Globus pallidus (tissue), 1 donor: ENCODE results near the gene EEA1.

ENCODE experiments used
- DNase-seq: peaks from one replicate; pipeline ENCODE4 v3.0.0-alpha.2; 2015; ENCODE audit warnings: low spot score

Gene EEA1

DNA sequence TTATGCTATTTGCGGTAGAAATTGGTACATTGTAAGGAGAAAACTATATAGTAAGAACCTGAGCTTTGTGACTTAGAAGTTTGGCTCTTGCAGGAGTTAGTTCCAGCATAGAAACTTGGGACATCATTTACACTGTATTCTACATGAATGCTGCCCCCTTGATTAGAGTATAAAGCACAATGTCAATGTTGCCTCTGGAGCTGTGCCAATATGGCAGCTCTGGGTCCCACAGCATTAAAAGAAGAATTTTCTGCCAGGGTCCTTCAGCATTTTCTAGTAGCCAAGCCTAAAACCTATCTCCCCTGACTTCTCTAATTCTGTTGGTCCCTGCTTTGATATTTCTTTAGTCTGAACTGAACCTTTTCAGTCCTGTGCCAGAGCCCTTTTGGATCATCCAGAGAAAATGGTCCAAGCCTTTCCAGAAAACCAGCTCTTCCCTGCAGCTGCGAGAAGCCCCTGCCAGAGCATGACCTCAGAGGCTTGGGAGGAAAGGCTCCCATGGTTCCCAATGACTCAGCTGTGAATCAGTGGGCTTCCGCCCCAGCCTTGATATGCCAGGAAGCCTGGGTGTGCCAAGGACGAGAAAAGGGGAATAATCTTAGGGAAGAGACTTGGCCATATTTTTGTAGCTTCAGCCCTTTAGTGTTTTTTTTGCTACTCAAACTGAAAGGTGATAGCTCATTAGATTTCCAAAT is 183.1 kb downstream of the EEA1 start:
- DNase-seq, result peak; percentile 80

DNA sequence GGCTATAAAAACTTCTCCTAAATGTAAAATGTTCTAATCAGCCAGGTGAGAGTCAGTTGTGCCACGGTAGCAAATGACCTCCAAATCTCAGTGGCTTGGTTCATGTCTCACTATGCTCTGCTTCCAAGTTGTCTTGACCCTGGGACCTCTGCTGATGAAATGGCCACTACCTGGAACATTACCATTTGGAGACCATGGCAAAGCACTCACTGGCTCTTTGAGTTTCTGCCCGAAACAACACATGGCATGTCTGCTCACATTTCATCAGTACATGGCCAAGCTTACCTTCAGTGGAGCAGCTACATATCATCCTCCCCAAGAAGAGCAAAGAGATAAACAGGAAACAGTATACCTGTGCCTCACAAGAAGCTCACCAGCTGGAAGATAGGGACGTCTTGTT is 186.1 kb downstream of the EEA1 start:
- DNase-seq, result no peak

DNA sequence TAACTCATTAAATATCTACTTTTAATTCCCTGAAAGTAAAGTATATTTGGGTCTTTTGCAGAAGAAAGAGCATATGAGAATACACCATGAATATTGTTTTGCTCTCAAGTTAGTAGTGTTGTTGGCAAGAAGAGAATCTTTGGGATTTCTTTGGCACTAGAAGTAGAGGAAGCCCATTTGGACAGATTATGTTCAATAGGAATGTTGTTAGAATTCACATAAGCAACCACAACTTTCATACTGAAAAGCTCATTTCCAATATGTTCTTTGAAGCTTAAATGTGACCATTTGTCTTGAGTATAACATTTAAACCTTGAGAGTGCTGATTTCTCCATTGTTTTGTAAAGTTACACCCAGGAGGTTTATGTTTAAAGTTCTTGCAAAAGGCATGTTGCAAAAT is 188.7 kb downstream of the EEA1 start:
- no peak for DNase-seq

DNA sequence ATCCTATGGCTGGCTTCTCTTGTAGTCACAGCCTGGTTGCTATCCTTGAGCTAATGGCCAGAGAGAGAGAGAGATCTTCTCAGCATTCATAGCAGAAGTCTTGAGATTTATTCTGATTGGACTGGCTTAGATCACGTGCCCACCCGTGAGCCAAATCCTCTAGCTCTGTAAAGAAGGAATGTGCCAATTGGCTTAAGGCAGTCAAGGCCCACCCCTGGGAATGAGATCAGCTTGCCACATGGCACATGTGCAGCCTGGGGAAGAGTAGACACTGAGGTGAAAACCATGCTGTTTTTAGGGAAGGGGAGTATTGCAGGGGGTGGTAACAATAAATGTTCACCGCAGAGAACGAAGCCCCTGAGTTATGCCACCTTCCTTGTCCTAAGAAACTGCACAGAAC is 190.0 kb downstream of the EEA1 start:
- no peak for DNase-seq

DNA sequence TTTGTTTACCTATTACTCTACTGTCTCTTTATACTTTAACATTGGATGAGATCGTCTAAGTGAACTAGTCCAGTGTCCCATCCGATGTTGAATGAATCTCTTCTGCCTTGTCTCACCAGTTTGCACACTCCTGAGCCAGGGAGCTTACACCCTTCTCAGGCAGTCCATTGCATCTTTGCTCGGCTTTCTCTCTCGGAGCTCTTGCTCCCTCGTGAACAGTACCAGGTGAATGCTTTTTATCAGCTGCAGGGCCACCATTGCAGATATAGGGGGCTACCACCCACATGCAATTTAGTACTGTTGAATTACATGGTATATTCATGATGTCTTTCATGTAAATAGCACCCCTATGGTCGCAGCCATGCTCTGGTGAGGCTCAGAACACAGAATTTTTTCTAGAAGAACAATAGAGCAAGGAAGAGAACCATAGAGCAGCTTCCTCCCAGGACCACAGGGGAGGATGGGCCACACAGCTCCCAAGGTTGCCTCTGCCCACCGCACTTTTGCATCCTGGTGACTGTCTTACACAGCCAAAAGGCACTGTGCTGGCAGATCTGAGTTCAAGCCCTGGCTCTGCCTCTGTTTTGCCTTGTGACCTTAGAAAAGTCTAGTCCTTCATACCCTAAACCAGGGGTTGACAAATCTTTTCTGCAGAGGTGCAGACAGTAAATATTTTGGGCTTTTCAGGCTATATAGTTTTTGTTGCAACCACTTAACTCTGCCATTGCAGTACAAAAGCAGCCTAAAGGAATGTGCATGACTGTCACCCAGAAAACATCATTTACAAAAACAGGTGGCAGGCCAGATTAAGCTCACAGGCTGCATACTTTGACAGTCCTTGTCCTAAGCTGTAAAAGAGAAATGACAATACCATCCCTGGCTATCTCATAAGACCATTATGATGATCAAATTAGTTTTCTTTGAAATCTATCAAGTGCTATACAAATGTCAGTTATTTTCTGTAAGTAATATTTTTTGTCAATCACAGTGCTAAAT is 190.9 kb downstream of the EEA1 start:
- DNase-seq, result no peak

DNA sequence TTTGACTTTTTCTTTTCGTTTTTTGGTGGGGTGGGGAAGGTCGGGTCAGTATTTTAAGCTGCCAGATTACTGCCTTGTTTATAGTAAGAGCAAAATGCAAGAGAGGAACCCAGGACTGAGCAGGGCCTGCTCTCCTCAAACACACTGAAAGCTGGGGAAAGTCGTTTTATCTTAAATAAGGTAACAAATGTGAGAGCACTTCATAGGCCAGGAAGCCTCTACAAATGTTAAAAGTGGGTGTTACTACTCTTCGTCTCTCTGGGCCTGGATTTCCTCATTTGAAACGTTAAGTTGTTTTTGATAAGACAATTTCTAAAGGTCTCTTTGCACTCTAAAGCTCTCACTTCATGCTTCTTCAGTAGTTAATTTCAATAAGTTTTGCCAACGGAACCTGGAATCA is 192.5 kb downstream of the EEA1 start:
- DNase-seq, result no peak

DNA sequence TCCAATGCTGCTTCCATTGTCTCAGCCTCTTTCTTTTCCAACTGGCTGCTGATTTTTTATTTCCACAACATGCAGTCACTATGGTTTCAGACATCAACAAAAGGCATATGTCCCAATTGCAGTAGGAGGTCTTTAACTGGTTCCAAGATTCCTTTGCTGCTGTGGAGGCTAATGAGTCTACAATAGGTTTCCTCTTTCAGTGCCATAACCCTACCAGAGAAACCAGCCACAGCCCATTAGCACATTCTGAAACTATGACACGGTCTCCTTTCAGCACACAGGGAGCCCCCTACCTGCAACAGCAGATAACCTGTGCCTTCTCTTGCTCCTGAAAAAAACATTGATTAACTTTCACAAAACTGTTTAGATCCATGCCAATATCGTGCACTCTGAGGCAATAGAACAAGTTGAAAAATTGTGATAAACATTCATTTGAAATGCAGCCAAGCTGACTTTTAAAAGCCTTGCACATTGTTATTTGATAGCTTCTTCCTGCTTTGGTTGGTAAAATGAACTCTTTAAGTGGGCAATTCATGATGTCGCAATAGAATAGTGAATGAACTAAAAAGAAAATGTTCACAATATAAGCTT is 193.9 kb downstream of the EEA1 start:
- no peak for DNase-seq

DNA sequence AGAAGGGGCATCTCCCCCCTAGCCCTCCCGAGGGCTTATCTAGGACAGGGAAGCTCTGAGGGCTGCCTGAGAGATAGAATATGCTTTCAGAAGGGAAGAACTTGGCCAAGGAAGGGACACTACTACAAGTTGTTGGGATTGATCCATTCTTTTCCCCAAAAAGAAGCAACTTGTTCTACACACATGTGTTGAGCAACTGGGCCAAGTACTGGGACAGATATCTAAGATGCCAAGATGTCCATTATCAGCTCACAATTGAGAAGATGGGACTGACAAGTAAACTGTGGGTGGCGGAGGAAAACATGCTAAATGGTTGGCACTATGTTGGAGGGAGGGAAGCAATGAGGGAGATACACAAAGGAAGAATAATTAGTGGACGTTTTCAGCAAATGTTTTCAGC is 195.4 kb downstream of the EEA1 start:
- no peak for DNase-seq

DNA sequence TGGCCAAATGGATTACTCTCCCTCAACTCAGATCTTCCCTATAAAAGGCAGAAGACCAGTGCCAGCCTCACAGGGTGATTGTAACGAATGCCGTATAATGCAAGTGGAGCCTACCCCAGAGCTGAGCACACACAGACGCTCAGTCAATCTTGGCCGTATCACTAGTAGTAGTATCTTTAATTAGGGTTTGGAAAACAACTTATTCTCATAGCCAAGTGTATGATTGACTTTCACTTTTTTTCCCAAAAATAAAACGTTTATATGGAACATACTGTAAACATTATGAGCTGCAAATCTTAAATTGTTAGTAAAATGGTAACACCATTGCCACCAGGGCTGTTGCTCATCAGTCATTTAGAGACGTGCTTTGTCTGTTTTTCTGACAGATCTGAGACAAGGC is 195.9 kb downstream of the EEA1 start:
- DNase-seq, result no peak

DNA sequence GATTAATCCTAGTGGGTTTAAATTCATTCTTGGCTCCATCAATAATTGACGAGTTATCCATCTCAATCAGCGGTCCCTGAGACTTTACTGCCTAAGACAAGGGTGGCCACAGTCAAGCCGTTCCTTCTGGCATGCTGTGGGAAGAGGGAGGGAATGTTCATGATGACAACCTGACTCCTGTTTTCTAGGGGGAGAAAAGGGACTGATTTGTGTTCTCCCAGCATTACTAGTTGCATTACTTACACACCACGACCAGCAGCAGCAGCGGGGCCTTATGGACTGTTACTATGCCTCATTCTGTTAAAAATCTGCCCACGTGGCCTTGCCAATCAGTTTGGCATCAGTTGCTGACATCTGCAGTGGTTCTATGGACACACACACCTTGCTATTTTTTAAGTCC is 196.4 kb downstream of the EEA1 start:
- DNase-seq, result no peak

DNA sequence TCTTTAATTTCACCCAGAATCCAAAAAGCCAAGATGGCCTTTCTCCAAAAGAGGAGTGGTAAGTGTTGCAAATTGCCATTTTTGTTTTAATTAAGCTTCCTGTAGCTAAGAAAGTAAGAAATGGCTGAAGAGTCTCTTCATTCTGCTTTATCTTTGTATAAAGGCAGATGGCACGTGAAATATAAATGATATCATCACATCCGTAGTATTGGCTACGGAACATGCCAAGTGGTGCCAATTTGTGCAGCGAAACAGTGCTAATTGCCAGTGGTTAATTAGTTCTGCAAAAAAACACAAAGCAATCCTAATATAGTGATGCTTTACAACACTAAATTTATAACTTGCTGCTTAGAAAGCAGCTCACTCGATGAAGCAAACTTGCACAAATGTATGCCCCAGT is 196.9 kb downstream of the EEA1 start:
- no peak for DNase-seq

DNA sequence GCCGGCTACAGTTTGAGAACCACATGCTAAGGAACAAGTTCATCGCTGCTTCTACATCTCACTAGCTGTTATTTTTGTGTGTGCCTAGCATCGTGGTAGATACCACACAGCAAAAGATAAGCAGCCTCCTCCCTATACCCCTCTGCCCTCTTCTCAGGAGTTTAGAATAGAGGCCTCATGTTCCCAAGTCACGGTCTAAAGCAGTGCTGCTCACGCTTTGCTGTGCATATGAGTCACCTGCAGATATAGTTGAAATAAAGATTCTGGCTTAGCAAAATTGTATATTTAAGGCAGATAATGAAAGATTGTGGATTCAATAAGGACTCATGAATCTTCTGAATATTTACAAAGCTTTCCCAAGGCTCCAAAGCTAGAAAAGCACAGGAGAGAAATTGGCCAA is 198.3 kb downstream of the EEA1 start:
- no peak for DNase-seq

DNA sequence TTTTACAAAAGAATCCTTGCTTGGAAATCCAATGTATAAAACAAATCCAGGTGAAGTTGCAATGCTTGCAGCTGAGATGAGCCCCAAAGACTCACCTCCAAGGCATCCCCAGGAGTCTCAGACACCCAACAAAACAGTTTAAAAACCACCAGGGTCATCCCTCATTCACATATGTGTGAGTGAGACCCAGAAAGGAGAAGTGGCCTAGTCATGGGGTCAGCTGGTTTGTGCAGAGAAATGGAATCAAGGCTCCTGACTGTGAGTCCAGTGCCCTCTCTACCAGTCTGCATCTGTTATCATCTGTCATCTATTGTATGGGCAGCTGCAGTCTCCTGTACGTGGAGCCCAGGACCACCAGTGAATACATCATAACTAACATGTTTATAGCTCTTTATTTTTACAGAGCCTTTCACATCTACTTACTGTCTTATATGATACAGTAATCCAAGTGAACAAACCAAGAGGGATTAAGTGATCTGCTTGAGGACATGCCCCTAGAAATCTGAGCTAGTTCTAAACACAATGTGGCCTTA is 199.3 kb downstream of the EEA1 start:
- DNase-seq, result no peak

DNA sequence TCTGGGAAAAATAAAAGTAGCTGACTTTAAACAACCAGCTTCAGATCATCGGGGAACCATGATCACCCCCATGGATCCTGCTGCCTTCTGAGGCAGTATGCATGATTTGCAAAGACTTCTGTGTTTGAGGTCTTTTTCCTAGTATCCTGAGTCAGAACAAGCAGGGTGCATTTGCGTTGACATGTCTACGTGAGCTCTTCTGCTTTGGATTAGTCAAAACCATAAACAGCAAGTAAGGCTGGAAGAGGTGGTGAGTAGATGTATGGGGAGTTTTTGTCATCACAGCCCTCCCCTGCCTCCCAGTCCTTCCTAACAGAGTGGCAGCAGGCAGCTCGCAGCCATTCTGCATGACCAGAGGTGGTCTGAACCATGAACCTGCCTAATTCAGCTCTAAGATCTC is 202.2 kb downstream of the EEA1 start:
- no peak for DNase-seq

DNA sequence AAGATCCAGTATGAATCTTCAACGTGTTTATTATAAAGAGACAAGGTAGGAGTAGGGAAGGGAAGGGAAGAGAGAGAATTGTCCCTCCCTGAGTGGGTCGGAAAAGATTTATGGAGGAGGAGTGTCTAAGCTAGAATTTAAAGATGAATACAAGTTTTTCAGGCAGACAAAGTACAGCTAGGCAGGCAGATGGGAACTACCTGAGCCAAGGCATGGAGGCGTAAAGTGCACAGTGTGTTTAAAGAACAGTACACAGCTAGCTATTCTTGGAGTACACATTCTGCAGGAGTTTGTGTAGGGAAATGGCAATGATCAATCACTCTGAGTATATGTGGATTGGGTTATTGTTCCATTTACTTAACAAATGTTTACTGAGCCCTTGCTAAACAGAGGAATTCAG is 206.2 kb downstream of the EEA1 start:
- no peak for DNase-seq

DNA sequence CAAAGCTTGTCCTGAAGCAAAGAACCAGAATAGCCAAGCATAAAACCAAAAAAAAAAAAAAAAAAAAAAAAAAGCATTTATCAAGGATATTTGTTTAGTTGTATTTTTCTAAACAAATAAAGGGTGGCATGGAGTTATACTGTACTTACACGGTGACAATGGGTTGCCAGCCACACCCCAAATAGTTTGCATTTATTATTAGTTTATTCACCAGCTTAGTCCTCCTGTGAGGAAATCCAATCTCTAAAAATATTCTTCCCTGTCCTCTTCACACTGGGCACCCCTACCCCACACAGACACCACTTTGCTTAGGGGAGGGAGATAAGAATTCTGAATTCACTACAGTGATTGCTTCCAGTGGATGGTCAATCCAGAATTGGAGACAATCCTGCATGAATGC is 207.4 kb downstream of the EEA1 start:
- no peak for DNase-seq

DNA sequence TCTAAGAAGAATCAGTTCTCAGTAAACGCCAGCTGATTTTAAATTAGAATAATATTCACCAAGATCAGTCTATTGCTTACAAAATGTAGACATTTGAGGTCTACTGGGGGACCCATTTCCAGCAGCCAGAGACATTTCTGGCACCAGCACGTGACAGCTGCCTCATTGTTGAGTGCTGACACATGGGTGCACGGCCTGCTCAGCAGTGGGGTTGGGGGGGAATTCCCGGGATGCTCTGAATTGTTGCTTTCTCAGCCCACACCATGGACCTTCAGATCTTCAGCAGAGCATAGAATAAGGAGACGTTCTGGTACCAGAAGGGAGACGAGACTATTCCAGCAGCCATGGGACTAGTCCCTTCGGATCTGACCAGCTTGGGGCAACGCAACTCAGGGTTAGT is 208.0 kb downstream of the EEA1 start:
- no peak for DNase-seq
